ENCODE results near the gene TCF25. TPM values are rescaled to one million over a fixed set of nuclear protein-coding genes. Genes with fewer than 3 reads are reported as not detected.

TCF25 gene
- total RNA-seq, 2 donors from 2014 or later: 141 to 302 TPM

DNA sequence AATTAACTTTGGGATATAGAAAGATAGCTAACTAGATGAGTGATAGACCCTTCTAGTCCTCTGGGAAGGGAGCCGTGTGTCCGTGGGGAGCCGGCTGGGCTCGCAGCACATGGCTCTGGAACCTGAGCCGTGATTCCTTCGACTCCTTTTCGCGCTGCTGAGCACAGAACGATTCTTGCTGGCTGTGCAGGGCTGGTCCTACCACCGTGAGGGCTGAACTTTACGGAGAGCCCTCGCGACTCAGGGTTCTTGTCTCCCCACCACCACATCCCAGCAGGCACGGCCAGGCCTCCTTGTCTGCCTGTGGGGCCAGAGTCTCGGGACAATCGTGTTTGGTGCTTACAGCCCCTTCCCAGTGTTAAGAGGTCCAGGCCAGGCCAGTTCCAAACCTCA, 13.8 kb upstream of the TCF25 start:
- WGBS: 83% methylated on average over 16 of the region's 16 CpGs
- TF ChIP-seq POLR2A (IDR thresholded peaks at IDR 0.05): no peak
- TF ChIP-seq, protein P1, sequence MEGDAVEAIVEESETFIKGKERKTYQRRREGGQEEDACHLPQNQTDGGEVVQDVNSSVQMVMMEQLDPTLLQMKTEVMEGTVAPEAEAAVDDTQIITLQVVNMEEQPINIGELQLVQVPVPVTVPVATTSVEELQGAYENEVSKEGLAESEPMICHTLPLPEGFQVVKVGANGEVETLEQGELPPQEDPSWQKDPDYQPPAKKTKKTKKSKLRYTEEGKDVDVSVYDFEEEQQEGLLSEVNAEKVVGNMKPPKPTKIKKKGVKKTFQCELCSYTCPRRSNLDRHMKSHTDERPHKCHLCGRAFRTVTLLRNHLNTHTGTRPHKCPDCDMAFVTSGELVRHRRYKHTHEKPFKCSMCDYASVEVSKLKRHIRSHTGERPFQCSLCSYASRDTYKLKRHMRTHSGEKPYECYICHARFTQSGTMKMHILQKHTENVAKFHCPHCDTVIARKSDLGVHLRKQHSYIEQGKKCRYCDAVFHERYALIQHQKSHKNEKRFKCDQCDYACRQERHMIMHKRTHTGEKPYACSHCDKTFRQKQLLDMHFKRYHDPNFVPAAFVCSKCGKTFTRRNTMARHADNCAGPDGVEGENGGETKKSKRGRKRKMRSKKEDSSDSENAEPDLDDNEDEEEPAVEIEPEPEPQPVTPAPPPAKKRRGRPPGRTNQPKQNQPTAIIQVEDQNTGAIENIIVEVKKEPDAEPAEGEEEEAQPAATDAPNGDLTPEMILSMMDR (IDR thresholded peaks at IDR 0.05): no peak
- TF ChIP-seq POLR2AphosphoS5 (IDR thresholded peaks at IDR 0.05): no peak
- Histone ChIP-seq H3K4me3 (no peak overlapping the region), H3K36me3 (no peaks in the 10 kb centered on the region), H3K4me1 (replicated peaks) (no peaks in the 10 kb centered on the region), H3K9me3 (no peaks in the 10 kb centered on the region), H3K27me3 (replicated peaks; ENCODE audit: insufficient read depth) (no peaks in the 10 kb centered on the region), H3K27ac (no peak overlapping the region)
- intact Hi-C loops (cut with DNase I): loop anchor here (5.0 kb wide), 1 partner anchor 107 kb away; no protein-coding TSS in a partner anchor
- DNase-seq (ENCODE audit: low spot score): no peak

DNA sequence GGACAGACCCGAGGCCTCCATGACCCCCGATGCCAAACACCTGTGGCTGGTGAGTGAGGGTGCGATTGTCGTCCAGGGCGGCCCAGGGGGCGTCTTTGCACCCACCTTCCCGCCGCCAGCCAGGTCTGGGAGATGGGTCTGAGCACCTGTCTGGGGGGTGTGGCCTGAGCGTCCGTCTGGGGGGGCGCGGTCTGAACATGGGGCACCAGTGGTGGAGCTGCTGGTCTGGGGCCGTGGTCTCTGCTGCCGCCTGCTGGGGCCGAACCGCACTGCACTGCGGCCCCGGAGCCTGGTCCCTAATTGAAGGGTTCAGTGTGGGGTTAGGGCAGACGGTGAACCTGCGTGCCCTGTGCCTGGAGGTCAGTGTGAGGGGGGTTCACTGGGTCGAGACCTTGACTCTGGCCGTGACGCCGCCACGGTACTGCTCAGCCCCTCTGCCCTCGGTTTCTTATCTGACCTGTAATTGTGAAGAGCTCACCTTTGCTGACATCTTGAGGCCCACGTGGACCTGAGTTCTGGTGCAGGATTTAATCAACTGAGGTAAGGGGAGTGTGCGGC, 12.6 kb upstream of the TCF25 start:
- intact Hi-C loops (cut with DNase I): loop anchor here (5.0 kb wide), 1 partner anchor 109 kb away; no protein-coding TSS in a partner anchor
- Histone ChIP-seq H3K4me1 (replicated peaks) (no peaks in the 10 kb centered on the region), H3K36me3 (no peaks in the 10 kb centered on the region), H3K27ac (no peak overlapping the region), H3K4me3 (no peak overlapping the region), H3K9me3 (no peaks in the 10 kb centered on the region), H3K27me3 (replicated peaks; ENCODE audit: insufficient read depth) (no peaks in the 10 kb centered on the region)
- 26% methylated on average over 26 of the region's 28 CpGs for WGBS
- TF ChIP-seq, protein P1 (IDR thresholded peaks at IDR 0.05): peak; percentile 87 to 96 (median 92)
- TF ChIP-seq POLR2AphosphoS5 (IDR thresholded peaks at IDR 0.05) (peak; percentile 6), POLR2A (IDR thresholded peaks at IDR 0.05) (no peak)
- peak; percentile 46 for DNase-seq (ENCODE audit: low spot score)

DNA sequence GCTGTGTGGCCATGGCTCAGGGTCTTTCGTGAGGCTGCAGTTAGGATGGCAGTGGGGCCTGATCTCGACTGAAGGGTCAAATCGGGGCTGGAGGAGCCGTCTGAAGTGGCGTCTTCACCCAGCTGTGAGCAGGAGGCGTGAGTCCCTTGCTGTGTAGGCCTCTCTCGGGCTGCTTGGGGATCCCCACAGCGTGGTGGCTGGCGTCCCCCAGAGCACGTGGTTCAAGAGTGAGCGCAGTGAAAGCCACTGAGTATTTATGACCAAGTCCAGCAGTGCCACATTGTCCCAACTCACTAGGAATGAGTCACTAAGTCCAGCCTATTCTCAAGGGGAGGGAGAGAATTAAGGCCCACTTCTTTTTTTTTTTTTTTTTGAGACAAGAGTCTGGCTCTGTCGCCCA, 11.7 kb upstream of the TCF25 start:
- DNase-seq (ENCODE audit: low spot score): no peak
- Histone ChIP-seq H3K36me3 (no peaks in the 10 kb centered on the region), H3K27me3 (replicated peaks; ENCODE audit: insufficient read depth) (no peaks in the 10 kb centered on the region), H3K27ac (no peak overlapping the region), H3K4me1 (replicated peaks) (no peaks in the 10 kb centered on the region), H3K9me3 (no peaks in the 10 kb centered on the region), H3K4me3 (no peak overlapping the region)
- WGBS: 88% methylated on average over 12 of the region's 12 CpGs
- TF ChIP-seq, protein P1 (IDR thresholded peaks at IDR 0.05): no peak
- TF ChIP-seq POLR2A (IDR thresholded peaks at IDR 0.05): no peak
- no peak for TF ChIP-seq POLR2AphosphoS5 (IDR thresholded peaks at IDR 0.05)
- intact Hi-C loops (cut with DNase I): loop anchor here (5.0 kb wide), 1 partner anchor 109 kb away; no protein-coding TSS in a partner anchor

DNA sequence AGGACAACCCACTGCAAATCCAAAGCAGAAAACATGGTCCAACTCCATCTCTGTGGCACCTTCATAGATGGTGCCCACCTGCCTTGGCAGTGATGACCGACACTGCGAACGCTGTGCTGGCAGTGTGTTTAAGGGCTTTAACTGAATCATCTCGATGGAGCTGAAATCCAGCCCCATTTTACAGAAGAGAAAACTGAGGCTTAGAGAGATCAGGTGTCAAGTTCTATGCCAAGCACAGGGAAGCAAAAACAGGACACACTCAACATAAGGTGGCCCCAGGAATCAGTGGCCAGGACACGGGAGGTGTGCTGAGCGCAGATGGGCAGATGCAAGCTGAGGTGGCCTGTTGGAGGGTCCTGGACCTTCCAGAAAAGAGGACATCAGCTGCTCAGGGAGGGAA, 10.7 kb upstream of the TCF25 start:
- no peak overlapping the region for H3K4me3 ChIP-seq
- H3K36me3 ChIP-seq: no peaks in the 10 kb centered on the region
- intact Hi-C loops (cut with DNase I): loop anchor here (5.0 kb wide), 1 partner anchor 110 kb away; no protein-coding TSS in a partner anchor
- no peaks in the 10 kb centered on the region for H3K9me3 ChIP-seq
- DNase-seq (ENCODE audit: low spot score): no peak
- 96% methylated on average over 6 of the region's 6 CpGs for WGBS
- H3K27ac ChIP-seq: no peak overlapping the region
- no peaks in the 10 kb centered on the region for H3K4me1 ChIP-seq (replicated peaks)
- no peaks in the 10 kb centered on the region for H3K27me3 ChIP-seq (replicated peaks; ENCODE audit: insufficient read depth)
- TF ChIP-seq, protein P1 (IDR thresholded peaks at IDR 0.05): no peak
- no peak for TF ChIP-seq POLR2A (IDR thresholded peaks at IDR 0.05)
- TF ChIP-seq POLR2AphosphoS5 (IDR thresholded peaks at IDR 0.05): no peak
